HepG2 (cell line): ENCODE results near the gene HIPK2. TPM values are rescaled to one million over a fixed set of nuclear protein-coding genes. Genes with fewer than 3 reads are reported as not detected.

Source experiments
- ATF5 ChIP-seq: sonication (generic); formaldehyde crosslinking; IDR thresholded peaks from 2 replicates; pipeline ENCODE4 v1.4.0; 2020; ENCODE audit warnings: mild to moderate bottlenecking, low read depth, missing genetic modification reagents
- ATM ChIP-seq: fragments of 450-650 bp; IDR thresholded peaks from 2 replicates; pipeline ENCODE4 v1.7.1; 2017; ENCODE audit warnings: mild to moderate bottlenecking, borderline replicate concordance
- HOXA3 ChIP-seq: sonication (generic); formaldehyde crosslinking; IDR thresholded peaks from 2 replicates; pipeline ENCODE4 v1.5.0; 2020; ENCODE audit warnings: missing genetic modification reagents
- KLF13 ChIP-seq: sonication (generic); formaldehyde crosslinking; IDR thresholded peaks from 2 replicates; pipeline ENCODE4 v1.4.0; 2020; ENCODE audit warnings: mild to moderate bottlenecking, missing genetic modification reagents
- LCORL ChIP-seq, 2 experiments: fragments of 450-650 bp in 1 of 2; sonication (generic) in 1 of 2; formaldehyde crosslinking in 1 of 2; IDR thresholded peaks; 2 replicates each; pipeline versions ENCODE4 v1.5.0 to v1.6.1; 2017 to 2020; ENCODE audit warnings: antibody characterized with exemption in 1 of 2, missing genetic modification reagents in 1 of 2
- MEF2D ChIP-seq: sonication (generic); formaldehyde crosslinking; IDR thresholded peaks from 2 replicates; pipeline ENCODE4 v1.5.1; 2020; ENCODE audit warnings: mild to moderate bottlenecking, missing genetic modification reagents
- NFATC3 ChIP-seq: sonication (generic); formaldehyde crosslinking; IDR thresholded peaks from 2 replicates; pipeline ENCODE4 v1.5.1; 2020; ENCODE audit warnings: mild to moderate bottlenecking, missing genetic modification reagents
- PAXIP1 ChIP-seq: sonication (generic); formaldehyde crosslinking; conservative IDR thresholded peaks from 2 replicates; pipeline ENCODE4 v1.4.0; 2020; ENCODE audit warnings: mild to moderate bottlenecking, missing genetic modification reagents, moderate library complexity
- RFXANK ChIP-seq: IDR thresholded peaks from 2 replicates; pipeline ENCODE4 v1.6.1; 2016
- SAP130 ChIP-seq: IDR thresholded peaks from 2 replicates; pipeline ENCODE4 v1.6.1; 2016; ENCODE audit warnings: low read depth
- SPEN ChIP-seq: sonication (generic); formaldehyde crosslinking; IDR thresholded peaks from 2 replicates; pipeline ENCODE4 v1.5.1; 2020; ENCODE audit warnings: low read depth, mild to moderate bottlenecking, missing genetic modification reagents
- TERF1 ChIP-seq: sonication (generic); formaldehyde crosslinking; IDR thresholded peaks from 2 replicates; pipeline ENCODE4 v1.8.0; 2022; ENCODE audit warnings: mild to moderate bottlenecking, missing genetic modification reagents, moderate library complexity
- THAP11 ChIP-seq: IDR thresholded peaks from 2 replicates; pipeline ENCODE4 v1.6.1; 2016; ENCODE audit warnings: missing biosample characterization, missing genetic modification reagents
- TOPORS ChIP-seq: sonication (generic); formaldehyde crosslinking; IDR thresholded peaks from 2 replicates; pipeline ENCODE4 v1.8.0; 2023; ENCODE audit warnings: mild to moderate bottlenecking, missing genetic modification reagents
- ZBTB1 ChIP-seq: sonication (generic); formaldehyde crosslinking; IDR thresholded peaks from 2 replicates; pipeline ENCODE4 v1.4.0; 2020; ENCODE audit warnings: missing genetic modification reagents, borderline replicate concordance
- ZBTB3 ChIP-seq: sonication (generic); formaldehyde crosslinking; IDR thresholded peaks from 2 replicates; pipeline ENCODE4 v1.4.0; 2020; ENCODE audit warnings: low read depth, mild to moderate bottlenecking, moderate library complexity, missing genetic modification reagents, borderline replicate concordance
- ZNF772 ChIP-seq: sonication (generic); formaldehyde crosslinking; IDR thresholded peaks from 2 replicates; pipeline ENCODE4 v1.5.0; 2020; ENCODE audit warnings: mild to moderate bottlenecking, missing genetic modification reagents
- polyA plus RNA-seq, 8 experiments: library from polyadenylated mRNA; depleted of rRNA in 3 of 8; stranded (reverse) in 7 of 8; unstranded in 1 of 8; fragments of >200 nt; fragmentation: Illumina TruSeq in 4 of 8; extraction: Trizol in 4 of 8; gene quantifications; 2 replicates each; pipeline versions ENCODE4 v1.2.1 to v1.2.3, GENCODE V29; 2011 to 2016; ENCODE audit warnings: low read depth in 4 of 8, missing spikeins in 1 of 8, mixed read lengths in 1 of 8; ENCODE audit not compliant: insufficient read depth in 1 of 8
- total RNA-seq, 5 experiments: library from RNA; depleted of rRNA; stranded (reverse); fragments of >200 nt; fragmentation: Illumina TruSeq; extraction: Trizol; gene quantifications; 2 replicates each; pipeline ENCODE4 v1.2.3, GENCODE V29; 2016; ENCODE audit warnings: low read depth in 1 of 5
- TF ChIP-seq, protein P1 (sequence below): IDR thresholded peaks from 2 replicates; pipeline ENCODE4 v1.6.1; 2016
- TF ChIP-seq, protein P2 (sequence below): sonication (generic); formaldehyde crosslinking; IDR thresholded peaks from 2 replicates; pipeline ENCODE4 v1.4.0; 2020; ENCODE audit warnings: mild to moderate bottlenecking, missing genetic modification reagents

Gene HIPK2
- total and polyA plus RNA-seq, 2 of the 13 experiments (the other 11 are each of a cell fraction or from before 2014, with no cell fraction given) = 14.4 to 20.2 TPM

- 0 out of 2 replicates have a peak, but pooled peaks have one; percentile 28 for TF ChIP-seq LCORL (IDR thresholded peaks at IDR 0.05)
- peak; percentile 64 for TF ChIP-seq LCORL (CRISPR knock-in tag; IDR thresholded peaks at IDR 0.05)
- peak; percentile 83 for TF ChIP-seq MEF2D
- TF ChIP-seq, protein P1, sequence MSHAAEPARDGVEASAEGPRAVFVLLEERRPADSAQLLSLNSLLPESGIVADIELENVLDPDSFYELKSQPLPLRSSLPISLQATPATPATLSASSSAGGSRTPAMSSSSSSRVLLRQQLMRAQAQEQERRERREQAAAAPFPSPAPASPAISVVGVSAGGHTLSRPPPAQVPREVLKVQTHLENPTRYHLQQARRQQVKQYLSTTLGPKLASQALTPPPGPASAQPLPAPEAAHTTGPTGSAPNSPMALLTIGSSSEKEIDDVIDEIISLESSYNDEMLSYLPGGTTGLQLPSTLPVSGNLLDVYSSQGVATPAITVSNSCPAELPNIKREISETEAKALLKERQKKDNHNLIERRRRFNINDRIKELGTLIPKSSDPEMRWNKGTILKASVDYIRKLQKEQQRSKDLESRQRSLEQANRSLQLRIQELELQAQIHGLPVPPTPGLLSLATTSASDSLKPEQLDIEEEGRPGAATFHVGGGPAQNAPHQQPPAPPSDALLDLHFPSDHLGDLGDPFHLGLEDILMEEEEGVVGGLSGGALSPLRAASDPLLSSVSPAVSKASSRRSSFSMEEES (CRISPR knock-in tag) = peak; percentile 36; the same call in 1 of the 2 replicates
- TF ChIP-seq ZBTB3 (CRISPR knock-in tag) = 0 out of 2 replicates have a peak, but pooled peaks have one; percentile 46
- TF ChIP-seq TERF1 = no peak
- TF ChIP-seq RFXANK (CRISPR knock-in tag) = peak; percentile 80; the same call in 1 of the 2 replicates
- peak; percentile 59; the same call in 1 of the 2 replicates for TF ChIP-seq ZNF772 (CRISPR knock-in tag)
- TF ChIP-seq SPEN (CRISPR knock-in tag) = peak; percentile 53; the same call in 1 of the 2 replicates
- no peak for TF ChIP-seq ATM
- TF ChIP-seq HOXA3 = peak; percentile 90
- peak; percentile 79; the same call in 1 of the 2 replicates for TF ChIP-seq NFATC3
- TF ChIP-seq, protein P2, sequence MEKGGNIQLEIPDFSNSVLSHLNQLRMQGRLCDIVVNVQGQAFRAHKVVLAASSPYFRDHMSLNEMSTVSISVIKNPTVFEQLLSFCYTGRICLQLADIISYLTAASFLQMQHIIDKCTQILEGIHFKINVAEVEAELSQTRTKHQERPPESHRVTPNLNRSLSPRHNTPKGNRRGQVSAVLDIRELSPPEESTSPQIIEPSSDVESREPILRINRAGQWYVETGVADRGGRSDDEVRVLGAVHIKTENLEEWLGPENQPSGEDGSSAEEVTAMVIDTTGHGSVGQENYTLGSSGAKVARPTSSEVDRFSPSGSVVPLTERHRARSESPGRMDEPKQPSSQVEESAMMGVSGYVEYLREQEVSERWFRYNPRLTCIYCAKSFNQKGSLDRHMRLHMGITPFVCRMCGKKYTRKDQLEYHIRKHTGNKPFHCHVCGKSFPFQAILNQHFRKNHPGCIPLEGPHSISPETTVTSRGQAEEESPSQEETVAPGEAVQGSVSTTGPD = no peak
- no peak for TF ChIP-seq TOPORS (CRISPR knock-in tag)
- peak; percentile 80 for TF ChIP-seq THAP11 (CRISPR knock-in tag)
- peak; percentile 90 for TF ChIP-seq SAP130
- no peak for TF ChIP-seq KLF13 (CRISPR knock-in tag)
- TF ChIP-seq PAXIP1 (CRISPR knock-in tag) = peak; percentile 97
- no peak for TF ChIP-seq ATF5
- TF ChIP-seq ZBTB1 = no peak
Observed at GRCh38 chr7:139675127-139676125, 102.4 kb downstream of the HIPK2 start (continued).
